ENCODE results near the gene WNK2.
"Not testable (repeated sequence)": the region's sequence is repeated elsewhere in the genome, so short reads cannot be mapped to it uniquely, and the experiment has no call there.

The WNK2 gene

GRCh38 chr9:93315118-93315517 is 131.2 kb downstream of the WNK2 start:
- no peak for DNase-seq

GRCh38 chr9:93315960-93316359 is 132.0 kb downstream of the WNK2 start:
- no peak for DNase-seq

- DNase-seq = no peak
Measured at GRCh38 chr9:93316726-93317494, 133.0 kb downstream of the WNK2 start.

- no peak for DNase-seq
Measured at GRCh38 chr9:93317495-93318094, 133.7 kb downstream of the WNK2 start.

- DNase-seq = no peak
Measured at GRCh38 chr9:93318480-93318879, 134.5 kb downstream of the WNK2 start.

GRCh38 chr9:93319301-93319991 is 135.5 kb downstream of the WNK2 start:
- DNase-seq = no peak

GRCh38 chr9:93319992-93320500 is 136.1 kb downstream of the WNK2 start:
- no peak for DNase-seq

- DNase-seq = no peak
Measured at GRCh38 chr9:93320591-93321219, 136.8 kb downstream of the WNK2 start.

- no peak for DNase-seq
Measured at GRCh38 chr9:93321220-93321610, 137.3 kb downstream of the WNK2 start.

GRCh38 chr9:93323446-93323954 is 139.6 kb downstream of the WNK2 start:
- not testable (repeated sequence) for DNase-seq

GRCh38 chr9:93324191-93324834 is 140.4 kb downstream of the WNK2 start:
- DNase-seq = no peak

- DNase-seq = no peak
Measured at GRCh38 chr9:93325307-93326035, 141.5 kb downstream of the WNK2 start.

GRCh38 chr9:93326056-93326455 is 142.1 kb downstream of the WNK2 start:
- no peak for DNase-seq

GRCh38 chr9:93326654-93327053 is 142.7 kb downstream of the WNK2 start:
- DNase-seq = no peak

- DNase-seq = no peak
Measured at GRCh38 chr9:93329629-93330280, 145.8 kb downstream of the WNK2 start.

GRCh38 chr9:93332317-93332716 is 148.4 kb downstream of the WNK2 start:
- no peak for DNase-seq

GRCh38 chr9:93336720-93337119 is 152.8 kb downstream of the WNK2 start:
- no peak for DNase-seq

- not testable (repeated sequence) for DNase-seq
Measured at GRCh38 chr9:93338196-93338595, 154.3 kb downstream of the WNK2 start.

GRCh38 chr9:93340091-93340490 is 156.2 kb downstream of the WNK2 start:
- DNase-seq = no peak

- DNase-seq = not testable (repeated sequence)
Measured at GRCh38 chr9:93341820-93342219, 157.9 kb downstream of the WNK2 start.

- not testable (repeated sequence) for DNase-seq
Measured at GRCh38 chr9:93342428-93342827, 158.5 kb downstream of the WNK2 start.

Measured in CD4-positive, alpha-beta T cell treated with Interleukin-6 for 4 hours (primary cell).